PC-3 (cell line): Measurements from ENCODE around the gene SMIM13. TPM values are rescaled to one million over a fixed set of nuclear protein-coding genes. Genes with fewer than 3 reads are reported as not detected.

ENCODE experiments used
- ATAC-seq: fragments of 200-7000 bp; cut with Tn5 transposase; 2 replicates; pipeline ENCODE4 v1.9.1; 2020; ENCODE audit warnings: mild to moderate bottlenecking, moderate library complexity
- BruUV-seq: library from RNA; stranded (reverse); fragments of 400-500 nt; replicated peaks from 2 replicates; lab custom pipeline; 2021; lab: Mats Ljungman, UMichigan
- CTCF ChIA-PET: fragments of 300-600 bp; sonication (Branson Sonifier 250); formaldehyde crosslinking; loops from one replicate; lab custom pipeline; 2022; ENCODE audit warnings: antibody characterized with exemption; lab: Charles Lee
- POLR2A ChIA-PET: fragments of 300-600 bp; sonication (Branson Sonifier 250); formaldehyde crosslinking; loops from one replicate; lab custom pipeline; 2022; ENCODE audit warnings: antibody characterized with exemption; ENCODE audit not compliant: unreplicated experiment; lab: Charles Lee
- DNase-seq: peaks from one replicate; pipeline ENCODE4 v3.0.0-alpha.2; 2015
- H2AFZ ChIP-seq: fragments of 300-600 bp; sonication (generic); 2 replicates; pipeline ENCODE4 v1.6.0; 2016; ENCODE audit warnings: antibody characterized with exemption, low read length
- H3F3A ChIP-seq: fragments of 300-600 bp; sonication (generic); one replicate; pipeline ENCODE4 v1.6.0; 2017; ENCODE audit warnings: antibody characterized with exemption, low read length, control low read depth, mild to moderate bottlenecking; ENCODE audit not compliant: unreplicated experiment
- H3K27ac ChIP-seq: fragments of 300-600 bp; sonication (generic); 2 replicates; pipeline ENCODE4 v1.5.1; 2016; ENCODE audit warnings: mild to moderate bottlenecking, low read length
- H3K27me3 ChIP-seq: fragments of 300-600 bp; sonication (generic); 2 replicates; pipeline ENCODE4 v1.6.1; 2016; ENCODE audit warnings: low read length, mixed read lengths
- H3K36me3 ChIP-seq: fragments of 300-600 bp; sonication (generic); 2 replicates; pipeline ENCODE4 v1.6.1; 2016; ENCODE audit warnings: low read depth, mixed run types, low read length, mixed read lengths
- H3K4me1 ChIP-seq: fragments of 300-600 bp; sonication (generic); 2 replicates; pipeline ENCODE4 v1.5.1; 2016; ENCODE audit warnings: low read length; ENCODE audit not compliant: insufficient read depth
- H3K4me2 ChIP-seq: fragments of 300-600 bp; sonication (generic); 2 replicates; pipeline ENCODE4 v1.6.0; 2016; ENCODE audit warnings: low read length
- H3K4me3 ChIP-seq: fragments of 300-600 bp; sonication (generic); 2 replicates; pipeline ENCODE4 v1.5.1; 2016; ENCODE audit warnings: mild to moderate bottlenecking, low read length, mixed read lengths
- H3K79me2 ChIP-seq: fragments of 300-600 bp; sonication (generic); 2 replicates; pipeline ENCODE4 v1.6.1; 2017; ENCODE audit warnings: low read length, mixed read lengths
- H3K9ac ChIP-seq: fragments of 300-600 bp; sonication (generic); 2 replicates; pipeline ENCODE4 v1.6.0; 2016; ENCODE audit warnings: mild to moderate bottlenecking, low read length
- H3K9me2 ChIP-seq: fragments of 300-600 bp; sonication (generic); replicated peaks from 2 replicates; pipeline ENCODE4 v1.6.1; 2016; ENCODE audit warnings: mixed run types, low read length, mixed read lengths
- H3K9me3 ChIP-seq: fragments of 300-600 bp; sonication (generic); 2 replicates; pipeline ENCODE4 v1.6.1; 2016; ENCODE audit warnings: low read length, mixed read lengths
- H4K20me1 ChIP-seq: fragments of 300-600 bp; sonication (generic); 2 replicates; pipeline ENCODE4 v1.6.1; 2016; ENCODE audit warnings: low read length, mixed read lengths
- CTCF ChIP-seq: fragments of 300-600 bp; sonication (generic); conservative IDR thresholded peaks from 2 replicates; pipeline ENCODE4 v1.5.1; 2017; ENCODE audit warnings: antibody characterized with exemption, low read depth, mild to moderate bottlenecking, low read length
- EZH2 ChIP-seq: fragments of 300-600 bp; sonication (generic); IDR thresholded peaks from one replicate; pipeline ENCODE4 v1.6.1; 2017; ENCODE audit warnings: antibody characterized with exemption, mild to moderate bottlenecking, low read length; ENCODE audit not compliant: unreplicated experiment
- EZH2phosphoT487 ChIP-seq: fragments of 300-600 bp; sonication (generic); IDR thresholded peaks from 2 replicates; pipeline ENCODE4 v1.6.1; 2018; ENCODE audit warnings: mild to moderate bottlenecking, antibody characterized with exemption, low read length, borderline replicate concordance
- intact Hi-C: fragments of 100-400 bp; cut with micrococcal nuclease; formaldehyde crosslinking; loops from 2 replicates; pipeline ENCODE4 v1.9.0; 2023
- total RNA-seq: library from RNA; depleted of rRNA; stranded (reverse); fragments of >200 nt; gene quantifications from 2 replicates; pipeline ENCODE4 v1.2.3, GENCODE V29; 2014

Gene SMIM13
- total RNA-seq, 1 experiment from 2014 or later: 9.0 TPM

- H4K20me1 ChIP-seq: no peaks in the 10 kb centered on the region
- ChIA-PET POLR2A (interaction anchor here (0.7 kb wide), 1 partner anchor 19 kb away, joined by 5 read pairs; no protein-coding TSS in a partner anchor), CTCF (no interaction called here)
- H3K27ac ChIP-seq: no peak overlapping the region
- H3K9me2 ChIP-seq: no peaks in the 10 kb centered on the region
- H3K9me3 ChIP-seq: no peaks in the 10 kb centered on the region
- H3K4me1 ChIP-seq: no peaks in the 10 kb centered on the region
- H3K4me2 ChIP-seq: no peak overlapping the region
- no peak overlapping the region for H3K9ac ChIP-seq
- TF ChIP-seq CTCF: no peak
- no peak for TF ChIP-seq EZH2phosphoT487
- TF ChIP-seq EZH2: no peak
- ATAC-seq: no peak
- H3K27me3 ChIP-seq: no peaks in the 10 kb centered on the region
- no peak overlapping the region for H3K4me3 ChIP-seq
- DNase-seq: no peak
- no peaks in the 10 kb centered on the region for H3K79me2 ChIP-seq
- H3F3A ChIP-seq: no peaks in the 10 kb centered on the region
- intact Hi-C loops: no loop called here
- BruUV-seq: no TSS peak
- no peaks in the 10 kb centered on the region for H3K36me3 ChIP-seq
- H2AFZ ChIP-seq: no peak overlapping the region
Measured at GRCh38 chr6:11064836-11065235, 28.8 kb upstream of the SMIM13 start.

- H3K4me2 ChIP-seq: no peak overlapping the region
- POLR2A ChIA-PET: interaction anchor here (0.7 kb wide), 1 partner anchor 19 kb away, joined by 5 read pairs; no protein-coding TSS in a partner anchor
- TF ChIP-seq EZH2phosphoT487 (no peak), CTCF (no peak), EZH2 (no peak)
- no peaks in the 10 kb centered on the region for H3K36me3 ChIP-seq
- ATAC-seq (no peak), DNase-seq (no peak)
- H3K27ac ChIP-seq: no peak overlapping the region
- no peaks in the 10 kb centered on the region for H3K27me3 ChIP-seq
- no peaks in the 10 kb centered on the region for H3K9me2 ChIP-seq
- CTCF ChIA-PET: interaction anchor here (1.5 kb wide), 1 partner anchor 111 kb away, joined by 4 read pairs; no protein-coding TSS in a partner anchor
- no peak overlapping the region for H3K9ac ChIP-seq
- no TSS peak for BruUV-seq
- H3K4me3 ChIP-seq: no peak overlapping the region
- no peaks in the 10 kb centered on the region for H3K79me2 ChIP-seq
- no peak overlapping the region for H2AFZ ChIP-seq
- H3F3A ChIP-seq: no peaks in the 10 kb centered on the region
- H3K9me3 ChIP-seq: no peaks in the 10 kb centered on the region
- H3K4me1 ChIP-seq: no peaks in the 10 kb centered on the region
- intact Hi-C loops: no loop called here
- H4K20me1 ChIP-seq: no peaks in the 10 kb centered on the region
Measured at GRCh38 chr6:11065436-11066202, 28.0 kb upstream of the SMIM13 start.
